Stimulated activated CD4-positive, alpha-beta T cell treated with anti-CD3 and anti-CD28 coated beads, Interleukin-2, amount 100 ng/mL, for 4 hours (primary cell): ENCODE data around the gene ALDH1L1.

Source experiments
- DNase-seq: peaks from one replicate; pipeline ENCODE4 v3.0.0-alpha.2; 2020; ENCODE audit warnings: low read depth

Gene ALDH1L1

GRCh38 chr3:126154391-126155279 is 25.8 kb downstream of the ALDH1L1 start:
- no peak for DNase-seq

- no peak for DNase-seq
Measured at GRCh38 chr3:126153695-126154360, 26.6 kb downstream of the ALDH1L1 start.

GRCh38 chr3:126152901-126153694 is 27.3 kb downstream of the ALDH1L1 start:
- DNase-seq = no peak

- no peak for DNase-seq
Measured at GRCh38 chr3:126152458-126152857, 27.9 kb downstream of the ALDH1L1 start.

- DNase-seq = no peak
Measured at GRCh38 chr3:126151562-126152302, 28.7 kb downstream of the ALDH1L1 start.

GRCh38 chr3:126149960-126150515 is 30.3 kb downstream of the ALDH1L1 start:
- DNase-seq = no peak

- DNase-seq = no peak
Measured at GRCh38 chr3:126149256-126149902, 31.0 kb downstream of the ALDH1L1 start.

- DNase-seq = no peak
Measured at GRCh38 chr3:126147932-126148683, 32.3 kb downstream of the ALDH1L1 start.

GRCh38 chr3:126147147-126147931 is 33.0 kb downstream of the ALDH1L1 start:
- DNase-seq = no peak

- DNase-seq = no peak
Measured at GRCh38 chr3:126146525-126147146, 33.8 kb downstream of the ALDH1L1 start.

GRCh38 chr3:126146034-126146433 is 34.4 kb downstream of the ALDH1L1 start:
- no peak for DNase-seq

GRCh38 chr3:126142652-126143051 is 37.7 kb downstream of the ALDH1L1 start:
- DNase-seq = no peak

GRCh38 chr3:126137490-126138130 is 42.8 kb downstream of the ALDH1L1 start:
- DNase-seq = no peak

GRCh38 chr3:126136428-126137220 is 43.8 kb downstream of the ALDH1L1 start:
- DNase-seq = no peak

- DNase-seq = no peak
Measured at GRCh38 chr3:126135406-126136076, 44.8 kb downstream of the ALDH1L1 start.

GRCh38 chr3:126135071-126135405 is 45.3 kb downstream of the ALDH1L1 start:
- DNase-seq = no peak
